ENCODE results near the gene SLC9A9.

Gene SLC9A9

GRCh38 chr3:143217283-143217682 lies 631.0 kb downstream of the SLC9A9 start:
- TF ChIP-seq CTCF (IDR thresholded peaks at IDR 0.05; ENCODE audit: low read depth, low read length, missing control alignments): no peak
- no peak overlapping the region for H3K4me3 ChIP-seq (ENCODE audit: low read depth, low read length)
- DNase-seq (ENCODE audit: low read depth): no peak

- H3K4me3 ChIP-seq (ENCODE audit: low read depth, low read length): no peak overlapping the region
- no peak for TF ChIP-seq CTCF (IDR thresholded peaks at IDR 0.05; ENCODE audit: low read depth, low read length, missing control alignments)
These were observed 631.5 kb downstream of the SLC9A9 start for GRCh38 chr3:143216709-143217182.

More at GRCh38 chr3:143216709-143217182, 631.5 kb downstream of the SLC9A9 start:
- DNase-seq (ENCODE audit: low read depth): no peak
